Activated CD8-positive, alpha-beta T cell treated with anti-CD3 and anti-CD28 coated beads for 36 hours (primary cell): Measurements from ENCODE around the gene DLG5. TPM values are rescaled to one million over a fixed set of nuclear protein-coding genes. Genes with fewer than 3 reads are reported as not detected.

Experiments used
- ATAC-seq: fragments of 200-7000 bp; cut with Tn5 transposase; one replicate; pipeline ENCODE4 v1.10.0; 2021; ENCODE audit warnings: mild to moderate bottlenecking, moderate library complexity
- CTCF ChIA-PET: fragments of 350-600 bp; sonication (Branson Sonifier 250); formaldehyde crosslinking; loops from one replicate; lab custom pipeline; 2021; ENCODE audit warnings: antibody characterized with exemption; lab: Charles Lee
- POLR2A ChIA-PET: fragments of 350-600 bp; sonication (Branson Sonifier 250); formaldehyde crosslinking; loops from one replicate; lab custom pipeline; 2021; ENCODE audit warnings: antibody characterized with exemption; lab: Charles Lee
- DNase-seq: peaks from one replicate; pipeline ENCODE4 v3.0.0-alpha.2; 2020
- H3K27ac Mint-ChIP-seq: one replicate; pipeline ENCODE4 v1.8.0; 2021; ENCODE audit warnings: mild to moderate bottlenecking, mixed read lengths
- H3K27me3 Mint-ChIP-seq: one replicate; pipeline ENCODE4 v1.8.0; 2021; ENCODE audit warnings: mixed read lengths
- H3K36me3 Mint-ChIP-seq: one replicate; pipeline ENCODE4 v1.8.0; 2021; ENCODE audit warnings: low read depth, mixed read lengths
- H3K4me1 Mint-ChIP-seq: one replicate; pipeline ENCODE4 v1.8.0; 2021; ENCODE audit warnings: low read depth, mixed read lengths
- H3K4me3 Mint-ChIP-seq: one replicate; pipeline ENCODE4 v1.8.0; 2021; ENCODE audit warnings: mild to moderate bottlenecking, moderate library complexity, mixed read lengths
- H3K9me3 Mint-ChIP-seq: one replicate; pipeline ENCODE4 v1.8.0; 2021; ENCODE audit warnings: mixed read lengths
- CTCF ChIP-seq: fragments of 200-600 bp; IDR thresholded peaks from one replicate; pipeline ENCODE4 v1.8.0; 2022; ENCODE audit warnings: antibody characterized with exemption, mild to moderate bottlenecking
- intact Hi-C: fragments of 100-400 bp; cut with micrococcal nuclease; formaldehyde crosslinking; loops from one replicate; pipeline ENCODE4 v1.10.0; 2022
- total RNA-seq, 2 experiments: library from RNA; stranded (reverse); gene quantifications; one replicate each; pipeline ENCODE4 v1.2.3, GENCODE V29; 2021

The DLG5 gene
- total RNA-seq, 2 experiments from 2014 or later, result 2.7 to 4.8 TPM

- ATAC-seq (peak; percentile 75), DNase-seq (peak; percentile 84)
- Mint-ChIP-seq H3K9me3 (no peaks in the 10 kb centered on the region), H3K27me3 (no peaks in the 10 kb centered on the region), H3K4me1 (peaks cover 8% of the 10 kb centered on the region), H3K36me3 (no peaks in the 10 kb centered on the region), H3K4me3 (peak overlapping the region; percentile 61), H3K27ac (peak overlapping the region; percentile 92)
- intact Hi-C loops, result loop anchor here (5.0 kb wide), 1 partner anchor 119 kb away; no protein-coding TSS in a partner anchor
- CTCF ChIA-PET, result interaction anchor here (1.3 to 3.8 kb wide), 4 partner anchors 10 to 125 kb away, joined by 6 to 24 read pairs (median 15); no protein-coding TSS in a partner anchor
- no peak for TF ChIP-seq CTCF
- POLR2A ChIA-PET, result interaction anchor here (0.9 to 1.5 kb wide), 2 partner anchors 16 to 198 kb away, joined by 3 read pairs; partner anchors contain the start of gene RPS24
These were observed 90.2 kb downstream of the DLG5 start for GRCh38 chr10:77836299-77836820.

- Mint-ChIP-seq H3K9me3 (no peaks in the 10 kb centered on the region), H3K4me3 (no peak overlapping the region), H3K4me1 (peaks cover 8% of the 10 kb centered on the region), H3K36me3 (no peaks in the 10 kb centered on the region), H3K27me3 (no peaks in the 10 kb centered on the region), H3K27ac (no peak overlapping the region)
- POLR2A ChIA-PET, result interaction anchor here (0.9 kb wide), 1 partner anchor 15 kb away, joined by 3 read pairs; no protein-coding TSS in a partner anchor
- DNase-seq, result no peak
- ATAC-seq, result no peak
- TF ChIP-seq CTCF, result no peak
- intact Hi-C loops, result loop anchor here (5.0 kb wide), 1 partner anchor 118 kb away; no protein-coding TSS in a partner anchor
- CTCF ChIA-PET, result interaction anchor here (1.3 to 3.8 kb wide), 3 partner anchors 11 to 125 kb away, joined by 6 to 24 read pairs (median 24); no protein-coding TSS in a partner anchor
These were observed 90.9 kb downstream of the DLG5 start for GRCh38 chr10:77835669-77836086.

- Mint-ChIP-seq H3K9me3 (no peaks in the 10 kb centered on the region), H3K36me3 (no peaks in the 10 kb centered on the region), H3K4me1 (peaks cover 8% of the 10 kb centered on the region), H3K4me3 (no peak overlapping the region), H3K27ac (peak overlapping the region; percentile 31), H3K27me3 (no peaks in the 10 kb centered on the region)
- TF ChIP-seq CTCF, result no peak
- POLR2A ChIA-PET, result no interaction called here
- no peak for ATAC-seq
- intact Hi-C loops, result loop anchor here (5.0 kb wide), 1 partner anchor 118 kb away; no protein-coding TSS in a partner anchor
- DNase-seq, result no peak
- CTCF ChIA-PET, result interaction anchor here (3.8 kb wide), 1 partner anchor 124 kb away, joined by 24 read pairs; no protein-coding TSS in a partner anchor
These were observed 91.4 kb downstream of the DLG5 start for GRCh38 chr10:77834943-77835668.

GRCh38 chr10:77834540-77834939 lies 92.0 kb downstream of the DLG5 start:
- Mint-ChIP-seq H3K27ac (peak overlapping the region; percentile 31), H3K36me3 (no peaks in the 10 kb centered on the region), H3K4me1 (peaks cover 8% of the 10 kb centered on the region), H3K9me3 (no peaks in the 10 kb centered on the region), H3K27me3 (no peaks in the 10 kb centered on the region), H3K4me3 (no peak overlapping the region)
- ATAC-seq, result no peak
- no peak for DNase-seq
- POLR2A ChIA-PET, result no interaction called here
- intact Hi-C loops, result no loop called here
- CTCF ChIA-PET, result no interaction called here
- no peak for TF ChIP-seq CTCF

- no peak for TF ChIP-seq CTCF
- intact Hi-C loops, result no loop called here
- H3K36me3 Mint-ChIP-seq, result no peaks in the 10 kb centered on the region
- no peak for ATAC-seq
- ChIA-PET POLR2A (no interaction called here), CTCF (no interaction called here)
- H3K27me3 Mint-ChIP-seq, result no peaks in the 10 kb centered on the region
- peaks cover 8% of the 10 kb centered on the region for H3K4me1 Mint-ChIP-seq
- no peak for DNase-seq
- no peak overlapping the region for H3K4me3 Mint-ChIP-seq
- H3K27ac Mint-ChIP-seq, result no peak overlapping the region
- H3K9me3 Mint-ChIP-seq, result no peaks in the 10 kb centered on the region
These were observed 92.8 kb downstream of the DLG5 start for GRCh38 chr10:77833792-77834191.
